ENCODE measurements around the gene GPSM3.

DNA sequence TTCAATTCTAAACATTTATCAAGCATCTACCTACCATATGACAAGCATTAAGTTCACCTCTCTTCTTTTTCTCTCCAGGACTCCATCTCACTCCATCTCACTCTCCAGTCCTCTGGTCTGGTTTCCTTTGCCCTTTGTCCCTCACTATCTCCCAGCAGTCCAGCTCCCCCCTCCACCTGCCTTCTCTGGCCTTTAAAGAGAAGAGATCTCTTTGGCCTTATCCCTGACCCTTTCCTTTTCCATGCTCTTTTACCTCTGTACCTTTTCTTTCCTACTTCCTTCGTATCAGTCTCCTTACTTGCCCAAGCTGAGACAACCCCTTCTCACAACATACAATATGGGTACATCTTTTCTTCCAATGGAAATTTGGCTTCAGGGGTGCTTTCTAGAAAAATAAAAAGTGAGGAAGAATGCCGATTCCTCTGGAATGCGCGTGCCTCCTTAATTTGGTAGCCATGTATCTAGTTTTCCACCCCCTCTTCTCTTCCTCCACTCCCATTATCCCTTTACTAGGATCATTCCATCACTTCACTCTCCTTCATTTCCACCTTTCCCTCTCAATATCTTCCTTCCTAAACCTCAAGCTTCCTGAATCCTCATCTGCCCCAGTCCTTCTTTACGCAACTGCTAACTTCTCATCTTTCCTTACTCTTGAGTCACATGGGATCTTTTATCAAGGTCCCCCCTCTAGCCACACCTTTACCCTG, 15.8 kb downstream of the GPSM3 start:
- TF ChIP-seq CTCF (IDR thresholded peaks at IDR 0.05) (no peak), EZH2 (IDR thresholded peaks at IDR 0.05) (no peak)

All from neural progenitor cell (in vitro differentiated cells).